HG03097 (cell line): ENCODE results near the gene PGF.

Source experiments
- ATAC-seq: cut with Tn5 transposase; IDR thresholded peaks from one replicate; pipeline ENCODE4 v1.9.1; 2021; ENCODE audit not compliant: unreplicated experiment, low FRiP score

The PGF gene

DNA sequence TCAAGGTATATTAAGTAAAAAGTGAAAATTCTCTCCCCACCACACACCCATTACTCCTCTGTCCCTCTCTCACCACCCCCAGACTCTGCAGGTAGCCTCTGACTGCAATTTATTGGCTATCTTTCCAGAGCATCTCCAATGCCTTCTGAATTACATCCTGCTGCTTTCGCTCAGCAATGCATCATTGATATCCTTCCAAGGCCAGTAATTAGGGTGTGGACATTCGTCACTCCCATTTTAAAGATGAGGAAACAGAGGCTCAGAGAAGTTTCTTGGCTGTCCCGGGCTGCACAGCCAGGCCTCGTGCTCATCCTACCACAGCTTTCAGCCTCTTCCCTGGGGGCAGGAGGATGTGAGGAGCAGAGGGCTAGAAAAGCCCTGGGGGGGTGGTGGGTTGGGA, 23.6 kb upstream of the PGF start:
- ATAC-seq = no peak

DNA sequence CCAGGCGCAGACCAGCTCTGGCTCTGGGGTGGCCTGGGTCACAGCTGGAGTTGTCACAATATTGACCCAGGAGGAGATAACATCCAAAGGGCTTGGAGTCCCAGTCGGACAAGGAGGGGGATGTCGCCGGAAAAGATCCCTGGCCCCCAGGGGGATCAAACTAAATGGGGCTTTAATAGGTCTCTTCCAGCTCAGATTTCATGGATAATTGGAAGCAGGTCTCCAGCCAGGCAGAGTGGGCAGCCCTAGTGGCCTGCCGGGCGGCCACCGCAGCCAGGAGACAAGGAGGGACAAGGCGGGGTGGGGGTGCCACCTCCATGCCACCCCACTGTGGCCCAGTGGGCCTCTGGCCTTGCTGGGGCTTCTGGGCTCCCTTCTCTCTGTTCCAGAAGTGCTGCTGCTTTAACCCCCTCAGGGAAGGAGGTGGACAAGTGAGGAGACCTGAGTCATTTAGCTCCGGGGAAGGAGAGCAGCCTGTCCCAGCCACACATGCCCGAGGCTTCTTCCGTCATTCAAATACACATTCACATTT, 23.1 kb upstream of the PGF start:
- ATAC-seq = no peak

DNA sequence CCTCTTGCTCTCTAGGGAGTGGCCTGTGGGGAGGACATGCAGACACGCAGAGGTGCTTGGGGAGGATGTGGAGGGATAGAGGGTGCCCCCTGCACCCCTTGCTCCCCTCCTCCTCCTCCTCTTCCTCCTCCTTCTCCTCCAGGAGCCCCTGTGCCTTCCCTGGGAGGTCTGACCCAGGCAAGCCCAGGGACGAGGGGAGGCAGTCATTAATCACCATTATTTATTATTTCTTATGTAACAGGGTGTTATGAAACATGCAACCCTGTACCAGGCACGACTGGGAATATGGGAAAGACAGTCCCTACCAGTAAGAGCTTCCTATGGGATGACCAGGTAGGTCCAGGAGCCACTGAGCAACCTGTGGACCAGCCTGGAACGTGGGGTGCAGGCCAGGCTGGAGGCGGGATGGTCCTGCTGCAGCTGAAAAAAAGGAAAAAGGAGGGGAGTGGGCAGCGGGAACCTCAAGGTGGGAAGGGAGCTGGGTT, 22.5 kb upstream of the PGF start:
- ATAC-seq = no peak

DNA sequence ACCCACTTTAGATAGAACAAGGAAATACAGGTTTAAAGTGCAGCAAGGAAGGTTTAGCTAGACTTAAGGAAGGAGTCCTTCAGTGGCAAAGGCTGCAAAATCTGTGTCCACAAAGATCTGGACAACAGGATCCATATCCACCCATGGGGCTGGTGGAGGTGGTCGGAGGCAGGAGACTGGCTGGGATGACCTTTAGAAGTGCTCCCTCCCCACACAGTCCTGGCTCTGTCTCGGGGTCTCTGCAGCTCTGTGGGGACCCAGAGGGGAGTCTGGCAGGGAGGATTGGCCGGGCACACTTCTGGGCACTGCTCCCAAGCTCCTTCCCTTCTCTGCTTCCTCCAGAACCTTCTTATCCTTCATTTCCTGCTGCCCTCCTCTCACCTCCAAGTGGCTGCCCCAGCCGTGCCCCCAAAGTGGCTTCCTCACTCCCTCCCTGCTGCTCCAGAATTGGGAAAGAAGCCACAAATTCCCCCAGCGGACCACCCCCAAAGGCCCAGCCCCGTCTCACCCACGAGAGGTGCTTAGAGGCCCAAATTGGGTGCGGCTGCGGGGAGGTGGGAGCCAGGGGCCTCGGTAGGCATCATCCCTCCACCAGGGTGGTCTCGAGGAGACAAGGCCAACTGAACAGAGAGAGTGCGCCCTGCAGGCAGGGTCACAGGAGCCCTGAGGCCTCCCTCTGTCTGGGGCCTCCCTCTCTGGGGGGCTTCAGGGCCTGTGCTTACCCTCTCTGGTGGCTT, 21.9 kb upstream of the PGF start:
- no peak for ATAC-seq

DNA sequence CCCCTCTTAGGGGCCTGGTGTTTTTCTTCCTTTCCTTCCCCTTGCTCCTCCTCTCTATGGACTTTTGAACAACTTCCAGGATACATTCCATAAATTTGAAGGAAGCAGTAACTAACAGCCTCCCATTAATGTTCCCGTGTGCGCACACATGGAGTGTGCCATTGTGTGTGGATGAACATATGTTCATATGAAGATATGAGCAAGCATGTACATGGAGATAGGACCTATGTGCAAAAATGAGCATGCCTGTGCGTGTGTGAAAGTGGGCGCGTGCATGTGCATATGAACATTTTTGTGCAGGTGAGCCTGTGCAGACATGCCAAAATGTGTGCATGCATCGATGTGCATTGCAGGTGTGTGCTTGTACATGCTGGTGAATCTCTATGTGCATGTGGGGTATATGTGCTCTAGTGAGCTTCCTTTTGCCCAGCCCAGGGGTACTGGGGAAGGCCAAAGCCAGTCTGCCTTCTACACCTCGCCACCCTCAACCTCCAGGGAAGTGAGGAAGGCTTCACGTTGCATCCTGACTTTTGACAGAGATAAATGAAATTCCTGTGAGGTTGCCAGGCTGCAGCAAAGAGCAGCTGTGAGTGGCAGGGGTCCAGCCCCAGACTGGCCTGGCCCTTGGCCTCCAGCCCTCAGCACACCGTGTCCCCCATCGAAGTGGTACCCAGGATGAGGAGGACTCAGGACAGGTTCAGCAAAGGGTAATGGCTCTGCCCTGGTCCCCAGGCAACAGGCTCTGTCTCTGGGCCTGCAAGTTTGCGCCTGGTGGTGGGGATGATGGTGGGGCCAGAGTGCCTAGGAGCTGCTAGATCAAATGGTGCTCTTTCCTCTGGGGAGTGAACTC, 21.1 kb upstream of the PGF start:
- ATAC-seq = no peak

DNA sequence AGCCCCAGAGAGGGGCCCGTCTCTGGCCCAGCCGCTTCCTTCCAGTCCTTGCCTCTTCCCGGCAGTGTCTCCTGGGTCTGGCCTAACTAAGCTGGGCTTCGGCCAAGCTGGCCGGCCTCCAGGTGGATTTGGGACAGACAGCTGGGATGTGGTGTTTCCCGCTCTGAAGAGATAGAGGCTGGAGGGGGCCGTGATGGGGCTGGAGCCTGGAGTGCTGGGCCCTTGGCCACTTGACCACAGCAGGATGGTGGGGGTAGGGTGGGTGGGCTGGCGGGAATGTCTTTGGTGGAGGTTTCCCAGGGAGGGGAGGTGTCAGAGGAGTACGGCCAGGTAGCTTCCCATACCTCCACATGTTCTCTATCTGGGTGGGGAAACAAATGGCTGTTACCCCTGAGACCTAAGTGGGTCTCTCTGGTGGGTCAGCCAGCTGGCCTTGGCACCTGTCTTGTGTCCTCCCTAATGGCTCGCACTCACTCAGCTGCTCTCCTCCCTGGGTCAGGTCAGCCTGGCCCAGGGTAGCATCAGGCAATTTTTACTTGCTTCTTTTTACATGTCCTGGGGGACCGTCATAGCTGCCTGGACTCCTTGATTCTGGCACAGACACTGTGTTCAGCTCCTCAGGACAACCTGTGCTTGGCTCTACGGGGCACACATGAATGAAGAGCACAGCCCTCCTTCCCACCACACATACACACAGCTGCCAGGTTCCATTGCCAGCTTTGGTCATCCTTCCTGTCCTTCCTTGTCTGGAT, 19.8 kb upstream of the PGF start:
- ATAC-seq = no peak

DNA sequence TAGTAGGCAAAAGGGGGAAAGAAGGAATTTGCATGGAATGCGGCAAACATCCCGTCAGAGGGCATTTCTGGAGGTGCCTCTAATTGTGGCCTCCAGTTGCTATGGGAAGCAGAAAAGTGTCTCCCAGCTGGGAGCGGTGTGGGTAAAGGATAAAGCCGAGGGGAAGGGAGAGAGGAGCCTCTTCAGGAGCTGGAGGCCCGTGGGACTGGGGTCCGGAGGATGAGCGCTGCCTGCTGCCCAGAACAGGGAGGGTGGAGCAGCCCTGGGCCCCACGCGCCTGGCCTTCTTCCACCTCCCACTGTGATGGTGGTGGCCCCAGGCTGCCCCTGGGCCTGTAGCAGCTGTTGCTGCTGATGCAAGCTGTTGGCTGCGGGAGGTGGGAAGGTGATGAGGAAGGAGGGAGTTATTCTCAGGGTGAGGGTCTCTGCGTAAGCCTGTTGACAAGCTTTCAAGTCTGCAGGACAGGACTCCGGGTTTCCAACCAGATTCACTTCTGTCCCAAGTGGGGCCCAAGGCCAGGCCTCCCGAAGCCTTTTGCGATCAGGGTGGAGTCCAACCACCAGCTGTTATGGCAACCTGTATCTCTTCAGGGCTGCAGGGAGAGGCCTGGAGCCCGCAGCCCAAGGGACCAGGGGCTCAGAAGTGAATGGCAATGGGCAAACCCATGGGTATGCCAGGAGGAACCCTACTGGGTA, 19.1 kb upstream of the PGF start:
- no peak for ATAC-seq

DNA sequence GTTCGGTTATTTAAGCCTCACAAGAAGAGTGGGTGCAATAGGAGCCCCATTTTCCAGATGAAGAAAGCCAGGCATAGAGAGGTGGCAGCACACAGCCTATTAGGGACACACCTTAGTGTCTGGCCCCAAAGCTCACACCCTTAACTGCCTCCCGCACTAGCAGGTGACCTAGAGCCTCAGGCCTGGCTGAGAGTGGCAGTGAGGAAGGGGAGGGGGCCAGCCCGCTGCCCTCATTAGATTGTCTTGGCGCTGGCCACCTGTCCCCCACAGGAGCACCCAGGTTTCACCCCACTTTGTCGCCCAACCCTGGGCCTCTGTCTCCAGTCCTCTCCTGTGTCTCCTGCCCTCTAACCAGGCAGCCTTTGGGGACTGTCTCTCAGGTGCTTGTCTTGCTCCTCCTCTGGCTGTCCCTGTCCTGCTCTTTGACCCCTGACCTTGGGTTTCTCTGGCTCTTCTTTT, 18.5 kb upstream of the PGF start:
- no peak for ATAC-seq

DNA sequence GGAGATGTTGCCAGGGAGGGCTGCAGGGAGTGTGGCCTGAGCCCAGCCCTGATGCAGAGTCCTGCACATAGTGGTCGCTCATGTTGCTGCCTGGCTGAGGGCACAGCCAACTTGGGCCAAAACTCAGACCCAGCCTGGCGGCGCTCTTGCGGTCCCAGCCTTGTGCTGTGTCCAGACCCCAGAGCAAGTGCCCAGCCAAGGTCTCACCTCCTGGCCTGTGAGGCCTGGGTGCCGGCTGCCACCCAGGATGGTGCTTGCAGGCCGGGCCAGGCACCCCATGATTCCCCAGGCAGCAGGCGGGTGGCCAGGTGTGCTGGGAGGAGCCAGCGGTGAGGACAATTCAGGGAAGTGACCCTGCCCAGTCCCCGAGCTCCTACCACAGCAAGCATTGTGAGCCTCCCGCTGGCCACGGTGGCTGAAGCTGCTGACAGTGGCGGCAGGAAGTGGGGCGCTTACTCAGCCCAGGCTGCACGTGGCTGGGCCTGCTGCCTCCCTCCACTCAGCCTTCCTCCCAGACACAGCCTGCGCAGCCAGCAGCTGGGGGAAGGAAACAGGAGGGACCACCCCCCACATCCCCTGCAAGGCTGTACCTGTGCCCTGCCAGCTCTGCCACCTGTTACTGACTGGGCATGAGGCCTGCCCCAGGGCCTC, 17.7 kb upstream of the PGF start:
- no peak for ATAC-seq

DNA sequence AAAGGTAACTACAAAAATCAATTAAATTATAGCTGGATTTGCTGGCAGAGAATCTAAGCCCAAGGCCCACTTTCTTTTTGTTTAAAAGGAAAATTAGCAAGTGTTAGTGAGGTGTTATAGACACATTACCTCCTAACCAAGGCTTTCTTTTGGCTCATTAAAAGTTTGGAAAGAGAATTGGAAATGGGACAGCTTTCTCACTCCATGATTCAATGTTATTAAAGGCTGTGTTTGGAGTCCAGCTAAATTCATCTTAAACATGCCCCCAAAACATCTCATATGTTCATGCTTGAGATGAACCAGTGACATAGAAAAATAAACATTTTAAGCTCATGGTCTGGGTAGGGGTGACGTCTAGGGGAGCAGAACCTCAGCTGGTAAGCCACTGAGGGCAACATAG, 13.4 kb upstream of the PGF start:
- ATAC-seq = no peak

DNA sequence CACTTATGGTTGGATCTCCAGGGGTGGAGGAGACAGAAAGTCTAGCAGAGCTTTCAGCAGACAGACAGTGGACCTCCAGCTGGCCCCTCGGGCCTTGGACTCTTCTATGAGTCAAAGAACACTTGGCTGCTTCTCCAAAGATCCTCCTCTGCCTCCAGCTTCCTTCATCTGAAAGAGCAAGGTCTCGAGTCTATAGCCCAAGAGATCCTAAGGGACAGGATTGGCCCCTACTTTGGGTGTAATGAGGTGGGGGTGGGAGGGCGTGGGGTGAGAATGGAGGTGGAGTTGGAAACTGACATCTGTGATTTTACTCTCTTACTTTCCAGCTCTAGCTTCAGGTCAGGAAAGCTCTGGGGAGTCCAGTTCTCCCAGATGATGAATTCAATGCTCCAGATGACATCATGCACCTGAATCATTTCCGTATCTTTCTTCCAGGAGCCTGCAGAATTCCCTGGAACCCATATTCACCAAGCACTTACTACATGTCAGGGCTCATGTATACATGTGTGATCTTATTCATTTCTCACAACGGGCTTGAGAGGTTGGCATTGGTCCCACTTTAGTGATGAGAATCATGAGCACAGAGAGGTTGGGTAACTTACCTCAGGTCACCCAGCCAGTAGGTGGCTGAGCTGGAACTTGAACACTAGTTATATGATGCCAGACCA, 10.2 kb upstream of the PGF start:
- ATAC-seq = no peak

DNA sequence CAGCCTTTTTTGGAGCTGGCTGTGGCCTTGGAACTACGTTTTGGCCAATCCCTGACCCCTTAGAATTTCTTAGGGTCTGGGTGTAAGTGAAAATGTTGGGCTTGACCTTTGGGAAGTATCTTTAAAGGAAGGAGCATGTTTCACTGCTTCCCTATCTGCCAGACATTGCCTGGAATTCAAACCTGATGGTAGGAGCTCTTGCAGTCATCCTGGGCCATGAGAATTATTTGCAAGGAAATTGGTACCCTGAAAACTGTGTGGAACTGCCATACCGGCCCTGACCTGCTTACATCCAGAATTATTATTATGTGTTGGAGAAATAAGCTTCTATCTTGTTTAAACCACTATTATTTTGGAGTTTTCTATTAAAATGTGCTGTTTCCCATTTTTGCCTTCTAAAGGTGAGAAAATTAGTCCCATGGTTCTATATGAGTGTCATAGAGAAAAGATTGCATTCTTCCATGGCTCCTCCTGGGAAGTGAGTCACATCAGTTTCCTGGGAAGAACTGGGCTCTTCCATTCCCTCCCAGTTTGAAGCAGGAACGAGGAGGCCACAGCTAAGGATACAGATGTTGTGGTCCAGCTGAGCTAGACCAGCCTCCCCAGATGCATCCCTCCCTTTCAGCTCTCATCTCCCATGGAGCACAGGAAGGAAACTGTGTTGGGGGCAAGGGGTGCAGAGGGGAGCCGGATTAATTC, 9.5 kb upstream of the PGF start:
- ATAC-seq = no peak

DNA sequence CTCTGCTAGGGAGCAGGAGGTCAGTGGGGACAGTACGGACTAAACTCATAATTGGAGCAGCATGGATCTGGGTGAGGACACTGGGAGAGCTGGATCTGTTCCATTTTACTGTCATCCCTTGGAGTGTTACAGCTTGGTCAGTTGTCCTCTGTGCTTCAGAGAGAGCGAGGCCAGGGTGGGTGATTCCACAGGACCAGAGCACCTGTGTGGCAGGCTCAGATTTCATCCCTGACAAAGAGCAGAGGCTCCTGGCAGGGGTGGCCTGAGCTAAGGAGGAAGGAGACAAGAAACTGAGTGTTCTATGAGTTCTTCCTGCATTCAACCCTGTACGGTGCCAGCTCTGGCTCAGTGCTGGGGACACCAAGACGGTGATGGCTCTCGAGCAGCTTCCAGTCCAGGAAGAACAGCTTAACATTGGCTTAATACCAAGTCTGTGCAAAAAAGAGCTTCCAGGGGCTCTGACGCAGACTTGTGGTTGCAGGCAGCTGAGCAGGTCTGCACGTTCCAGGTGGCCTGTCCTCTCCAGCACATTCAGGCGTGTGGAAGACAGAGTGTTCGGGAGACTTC, 8.4 kb upstream of the PGF start:
- no peak for ATAC-seq

DNA sequence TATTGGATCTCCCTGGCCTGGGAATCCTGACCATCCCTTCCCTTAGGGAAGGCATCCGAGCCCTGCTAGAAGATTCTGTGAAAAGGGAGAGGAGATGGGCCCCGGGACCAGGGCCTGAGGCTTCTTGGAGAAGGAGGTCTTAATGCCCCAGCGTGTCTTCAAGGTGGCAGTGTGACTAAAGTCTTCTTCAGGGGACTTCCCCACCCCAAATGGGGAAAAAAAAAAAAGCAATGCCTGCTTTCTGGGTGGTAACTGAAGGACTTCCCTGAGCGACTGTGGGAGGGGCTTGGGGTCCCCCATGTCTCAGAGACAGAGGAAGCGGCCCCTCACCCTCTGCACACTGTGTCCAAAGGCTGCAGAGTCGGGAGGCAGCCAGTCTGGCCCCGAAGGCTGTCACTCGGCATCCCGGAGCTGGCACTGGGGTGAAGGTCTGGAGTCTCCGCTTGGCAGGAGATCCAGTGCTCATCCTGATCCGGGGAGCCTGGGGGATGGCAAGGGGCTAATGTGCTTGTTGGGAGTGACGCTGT, 7.8 kb upstream of the PGF start:
- no peak for ATAC-seq

DNA sequence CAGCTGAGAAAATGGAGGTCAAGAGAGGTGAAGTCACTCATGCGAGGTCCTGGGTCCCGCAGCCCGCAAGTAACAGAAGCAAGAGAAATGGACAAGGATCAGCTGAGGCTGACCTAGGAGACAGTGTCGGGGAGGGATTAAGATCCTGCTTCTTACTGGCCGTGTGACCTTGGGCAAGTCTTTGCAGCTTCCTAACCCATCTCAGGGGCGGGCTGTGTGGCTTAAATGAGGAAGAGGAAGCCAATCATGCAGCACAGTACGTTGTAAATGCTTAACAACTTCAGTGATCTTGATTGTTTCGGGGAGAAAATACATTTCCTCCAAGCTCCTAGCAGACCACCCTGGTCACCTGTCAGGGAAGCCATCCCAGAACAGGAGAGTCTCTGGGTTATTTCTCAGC, 7.1 kb upstream of the PGF start:
- no peak for ATAC-seq

DNA sequence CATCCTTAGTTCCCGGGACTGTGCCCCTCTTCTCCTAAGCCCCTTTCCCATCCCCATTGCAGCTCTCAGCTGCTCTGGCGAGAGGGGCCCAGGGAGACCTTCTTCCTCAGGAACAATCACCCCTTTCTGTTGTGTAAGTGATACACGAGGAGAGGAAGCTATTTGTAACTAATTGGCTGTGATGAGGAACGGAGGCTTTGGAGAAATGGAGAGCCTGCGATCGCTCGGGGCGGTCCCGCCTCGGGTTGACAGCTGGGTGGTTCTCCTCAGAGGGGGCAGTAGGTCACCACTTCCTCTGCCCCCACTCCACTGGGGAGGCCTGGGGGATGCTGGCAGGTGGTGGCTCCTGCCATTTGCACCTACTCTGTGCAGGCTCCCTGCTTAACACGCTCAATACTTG, 6.6 kb upstream of the PGF start:
- no peak for ATAC-seq

DNA sequence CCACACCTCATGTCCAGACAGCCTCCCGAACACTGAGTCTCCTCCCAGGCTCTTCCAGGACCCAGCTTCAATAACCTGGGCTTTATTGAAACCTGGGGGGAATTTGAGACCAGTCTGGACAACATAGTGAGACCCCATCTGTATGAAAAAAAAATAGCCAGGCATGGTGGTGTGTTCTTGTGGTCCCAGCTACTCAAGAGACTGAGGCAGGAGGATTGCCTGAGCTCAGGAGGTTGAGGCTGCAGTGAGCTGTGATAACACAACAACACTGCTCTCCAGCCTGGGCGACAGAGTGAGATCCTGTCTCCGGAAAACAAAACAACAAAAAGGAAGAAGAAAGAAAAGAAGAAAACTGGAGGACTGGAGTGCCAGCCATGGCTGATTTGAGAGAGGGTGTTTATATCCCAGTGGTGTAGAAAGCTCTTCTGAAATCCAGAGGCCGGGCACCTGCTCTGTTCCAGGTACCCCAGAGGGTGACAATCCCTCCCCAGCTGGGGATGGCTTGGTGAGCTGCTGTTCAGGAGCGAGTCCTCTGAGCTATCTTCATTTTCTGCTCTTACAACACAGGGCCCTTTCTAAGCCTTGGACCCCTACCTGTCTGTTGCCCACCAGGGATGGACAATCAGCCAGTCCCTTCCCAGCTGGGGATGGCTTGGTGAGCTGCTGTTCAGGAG, 6.0 kb upstream of the PGF start:
- no peak for ATAC-seq

DNA sequence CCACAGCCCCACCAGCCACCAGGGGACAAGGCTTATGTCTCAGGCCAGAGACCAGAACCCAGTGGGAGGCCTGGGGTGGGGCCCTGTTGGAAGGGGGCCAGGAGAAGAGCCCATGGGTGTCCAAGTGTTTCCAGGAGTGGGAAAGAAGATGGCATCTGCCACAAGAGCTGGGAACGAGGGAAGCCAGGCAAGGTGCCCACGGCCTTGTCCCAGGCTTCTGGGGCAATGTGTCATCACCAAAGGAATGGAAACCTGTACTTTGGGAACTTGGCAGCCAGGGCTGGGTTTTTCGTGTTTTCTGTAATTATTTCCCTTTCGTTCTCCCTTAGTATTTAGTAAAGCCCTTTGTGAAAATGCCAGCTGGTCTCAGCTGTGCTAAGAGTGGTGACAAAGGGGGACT, 5.3 kb upstream of the PGF start:
- ATAC-seq = no peak
